ENCODE data around the gene ABCC2.

ABCC2 gene

DNA sequence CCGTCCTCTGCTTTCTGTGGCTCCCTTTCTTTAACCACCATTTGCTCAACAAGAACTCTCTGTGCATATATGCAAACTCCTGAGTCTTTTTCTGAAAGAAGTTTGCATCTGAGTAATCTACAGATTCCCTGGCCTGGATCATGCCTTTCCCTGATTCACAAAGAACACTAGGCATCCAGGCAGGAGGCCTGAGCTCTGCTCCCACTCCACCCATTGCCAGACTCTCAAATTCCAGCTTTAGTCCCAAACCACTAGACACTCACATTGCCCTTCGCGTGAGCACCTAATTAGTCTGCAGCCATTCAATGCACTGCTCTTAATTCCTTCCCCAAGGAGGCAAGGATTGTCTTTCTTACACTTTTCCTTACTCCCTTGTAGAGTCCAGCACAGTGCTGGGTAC is 60.9 kb downstream of the ABCC2 start:
- no peak overlapping the region for H3K4me3 ChIP-seq (ENCODE audit: low read depth, low read length)
- no peak overlapping the region for H3K9ac ChIP-seq (ENCODE audit: low read length)
- H3K27me3 ChIP-seq (ENCODE audit: control insufficient read depth, insufficient read depth, low read length): peaks cover 6% of the 10 kb centered on the region; the same call in 1 of the 2 replicates
- no peaks in the 10 kb centered on the region for H3K9me3 ChIP-seq (ENCODE audit: control insufficient read depth, insufficient read depth, low read depth, low read length)
- no peaks in the 10 kb centered on the region for H3K36me3 ChIP-seq (ENCODE audit: control insufficient read depth, insufficient read depth, low read length)
- H3K27ac ChIP-seq (ENCODE audit: low read depth, low read length): no peak overlapping the region
- H3K4me1 ChIP-seq (ENCODE audit: control insufficient read depth, insufficient read depth, low read length): peaks cover 22% of the 10 kb centered on the region

DNA sequence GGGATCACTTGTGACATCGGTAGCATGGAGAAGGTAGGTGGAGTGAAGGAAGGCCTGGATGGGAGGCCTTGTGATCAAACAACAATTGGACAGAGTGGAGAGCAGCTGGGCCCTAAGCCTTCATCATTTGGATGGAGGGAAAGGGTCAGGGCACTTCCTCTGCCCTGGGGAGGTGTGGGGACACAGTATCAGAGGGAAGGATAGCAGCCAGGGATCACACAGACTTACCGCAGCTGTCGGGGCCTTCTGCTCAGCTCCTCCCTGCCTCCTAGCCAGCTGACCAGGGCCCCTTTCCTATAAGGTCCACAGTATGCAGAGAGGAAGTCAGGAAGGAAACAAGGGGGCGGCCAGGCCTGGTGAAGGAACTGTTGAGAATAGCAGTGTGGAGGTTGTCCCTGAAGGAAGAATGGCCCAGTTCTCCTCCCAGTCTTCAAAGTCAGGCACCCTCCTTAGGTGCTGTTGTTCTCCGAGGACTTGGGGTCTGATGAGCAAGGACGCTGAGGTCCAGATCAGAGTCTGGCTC is 62.1 kb downstream of the ABCC2 start:
- Histone ChIP-seq H3K4me3 (ENCODE audit: low read depth, low read length) (no peak overlapping the region), H3K9ac (ENCODE audit: low read length) (no peak overlapping the region), H3K27ac (ENCODE audit: low read depth, low read length) (no peak overlapping the region), H3K4me1 (ENCODE audit: control insufficient read depth, insufficient read depth, low read length) (peaks cover 34% of the 10 kb centered on the region), H3K9me3 (ENCODE audit: control insufficient read depth, insufficient read depth, low read depth, low read length) (no peaks in the 10 kb centered on the region), H3K36me3 (ENCODE audit: control insufficient read depth, insufficient read depth, low read length) (no peaks in the 10 kb centered on the region), H3K27me3 (ENCODE audit: control insufficient read depth, insufficient read depth, low read length) (peaks cover 6% of the 10 kb centered on the region; the same call in 1 of the 2 replicates)

DNA sequence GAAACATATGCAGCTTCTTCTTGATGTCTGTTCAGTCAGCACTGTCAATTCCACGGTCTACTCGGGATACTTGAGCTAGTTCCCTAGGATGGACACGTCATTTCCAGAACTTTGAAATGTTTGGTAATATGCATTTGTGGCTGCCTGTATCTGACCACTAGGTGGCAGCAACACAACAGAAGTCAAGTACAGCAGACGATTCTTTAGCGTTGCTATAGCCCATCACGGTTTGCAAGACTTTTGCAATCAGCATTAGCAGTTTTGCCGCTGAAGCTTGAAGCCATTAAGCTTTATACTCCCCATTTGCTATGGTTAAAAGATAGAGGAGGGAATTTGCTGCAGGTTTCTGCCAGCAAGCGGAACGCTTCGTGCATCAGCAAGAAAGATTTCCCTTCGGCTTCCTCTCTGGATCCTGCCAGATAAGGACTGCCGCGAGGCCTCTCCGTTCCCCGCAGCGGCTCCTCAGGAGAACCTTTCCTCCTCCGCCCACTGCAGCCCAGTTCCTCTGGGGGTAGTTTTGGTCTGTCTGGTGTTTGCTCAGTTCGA is 63.5 kb downstream of the ABCC2 start:
- Histone ChIP-seq H3K27ac (ENCODE audit: low read depth, low read length) (no peak overlapping the region), H3K4me1 (ENCODE audit: control insufficient read depth, insufficient read depth, low read length) (peaks cover 48% of the 10 kb centered on the region), H3K36me3 (ENCODE audit: control insufficient read depth, insufficient read depth, low read length) (no peaks in the 10 kb centered on the region), H3K9ac (ENCODE audit: low read length) (peak overlapping the region; percentile 41), H3K9me3 (ENCODE audit: control insufficient read depth, insufficient read depth, low read depth, low read length) (no peaks in the 10 kb centered on the region), H3K4me3 (ENCODE audit: low read depth, low read length) (peak overlapping the region; percentile 41; the same call in 1 of the 2 replicates), H3K27me3 (ENCODE audit: control insufficient read depth, insufficient read depth, low read length) (peaks cover 6% of the 10 kb centered on the region; the same call in 1 of the 2 replicates)

DNA sequence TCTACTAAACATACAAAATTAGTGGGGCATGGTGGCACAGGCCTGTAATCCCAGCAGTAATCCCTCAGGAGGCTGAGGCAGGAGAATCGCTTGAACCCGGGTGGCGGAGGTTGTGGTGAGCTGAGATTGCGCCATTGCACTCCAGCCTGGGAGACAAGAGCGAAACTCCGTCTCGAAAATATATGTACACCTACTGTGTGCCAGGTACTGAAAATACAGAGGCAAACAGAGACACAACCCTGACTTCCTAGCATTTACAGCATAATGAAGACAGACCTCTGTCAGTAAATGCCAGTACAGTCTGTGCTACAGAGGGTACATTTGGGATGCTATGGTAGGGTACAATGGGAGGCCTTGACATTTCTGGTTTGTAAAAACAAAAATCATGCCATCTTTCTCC is 66.6 kb downstream of the ABCC2 start:
- H3K9ac ChIP-seq (ENCODE audit: low read length): peak overlapping the region; percentile 52
- peak overlapping the region; percentile 29; the same call in 1 of the 2 replicates for H3K4me3 ChIP-seq (ENCODE audit: low read depth, low read length)
- H3K27ac ChIP-seq (ENCODE audit: low read depth, low read length): peak overlapping the region; percentile 91

DNA sequence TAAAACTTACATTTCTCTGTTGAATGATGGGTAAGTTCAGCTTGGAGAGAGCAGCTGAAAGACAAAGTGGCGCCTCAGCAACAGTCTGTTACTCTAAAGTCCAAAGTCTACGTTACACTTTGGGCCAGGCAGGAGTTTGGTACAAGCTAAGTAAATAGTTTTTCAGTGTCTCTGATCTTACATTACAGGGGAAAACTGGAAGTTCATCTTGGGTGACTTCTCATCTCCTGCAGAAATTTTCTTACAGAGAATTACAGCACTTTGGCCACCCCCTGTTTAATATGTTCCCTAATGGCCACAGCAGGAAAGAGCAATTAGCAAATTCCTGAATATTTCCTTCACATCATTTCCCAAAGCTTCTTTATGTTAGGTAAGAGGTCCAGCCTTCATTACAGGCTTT is 67.1 kb downstream of the ABCC2 start:
- Histone ChIP-seq H3K9ac (ENCODE audit: low read length) (peak overlapping the region; percentile 52), H3K36me3 (ENCODE audit: control insufficient read depth, insufficient read depth, low read length) (no peaks in the 10 kb centered on the region), H3K4me3 (ENCODE audit: low read depth, low read length) (peak overlapping the region; percentile 29), H3K27ac (ENCODE audit: low read depth, low read length) (peak overlapping the region; percentile 91), H3K4me1 (ENCODE audit: control insufficient read depth, insufficient read depth, low read length) (peaks cover 68% of the 10 kb centered on the region), H3K27me3 (ENCODE audit: control insufficient read depth, insufficient read depth, low read length) (peaks cover 6% of the 10 kb centered on the region; the same call in 1 of the 2 replicates), H3K9me3 (ENCODE audit: control insufficient read depth, insufficient read depth, low read depth, low read length) (no peaks in the 10 kb centered on the region)

More for the DNA sequence above, 66.6 kb downstream of the ABCC2 start:
- Histone ChIP-seq H3K4me1 (ENCODE audit: control insufficient read depth, insufficient read depth, low read length) (peaks cover 67% of the 10 kb centered on the region), H3K9me3 (ENCODE audit: control insufficient read depth, insufficient read depth, low read depth, low read length) (no peaks in the 10 kb centered on the region), H3K27me3 (ENCODE audit: control insufficient read depth, insufficient read depth, low read length) (peaks cover 6% of the 10 kb centered on the region; the same call in 1 of the 2 replicates), H3K36me3 (ENCODE audit: control insufficient read depth, insufficient read depth, low read length) (no peaks in the 10 kb centered on the region)

DNA sequence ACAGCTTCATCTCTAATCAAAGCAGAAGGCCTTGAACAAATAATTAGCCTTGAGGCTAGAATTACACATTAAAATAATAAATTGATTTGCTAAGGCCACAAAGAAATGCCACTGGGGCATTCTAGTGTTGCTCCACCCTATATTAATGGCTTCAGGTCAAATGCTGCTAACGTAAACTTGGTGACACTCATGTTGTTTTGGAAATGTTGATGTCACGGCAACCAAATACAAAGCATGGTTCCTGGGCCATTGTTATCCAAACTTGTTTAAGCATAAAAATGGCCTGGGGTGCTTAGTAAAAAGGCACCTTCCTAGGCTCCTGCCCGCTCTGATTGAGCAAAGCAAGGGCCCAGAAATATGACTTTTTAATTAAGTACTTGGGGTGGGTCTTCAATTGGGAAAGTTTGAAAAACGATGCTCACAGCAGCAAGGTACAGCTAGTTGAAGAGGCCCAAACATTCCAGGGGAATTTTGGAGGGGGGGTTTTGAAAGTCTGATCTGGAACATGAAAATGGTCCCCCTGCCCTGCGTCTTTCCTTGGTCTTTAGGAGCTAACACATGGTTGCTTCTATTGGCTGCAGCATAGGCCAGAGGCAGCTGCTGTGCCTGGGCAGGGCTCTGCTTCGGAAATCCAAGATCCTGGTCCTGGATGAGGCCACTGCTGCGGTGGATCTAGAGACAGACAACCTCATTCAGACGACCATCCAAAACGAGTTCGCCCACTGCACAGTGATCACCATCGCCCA is 67.8 kb downstream of the ABCC2 start:
- Histone ChIP-seq H3K9ac (ENCODE audit: low read length) (peak overlapping the region; percentile 20), H3K27ac (ENCODE audit: low read depth, low read length) (peak overlapping the region; percentile 91), H3K36me3 (ENCODE audit: control insufficient read depth, insufficient read depth, low read length) (no peaks in the 10 kb centered on the region), H3K4me1 (ENCODE audit: control insufficient read depth, insufficient read depth, low read length) (peaks cover 70% of the 10 kb centered on the region), H3K9me3 (ENCODE audit: control insufficient read depth, insufficient read depth, low read depth, low read length) (no peaks in the 10 kb centered on the region), H3K4me3 (ENCODE audit: low read depth, low read length) (peak overlapping the region; percentile 29), H3K27me3 (ENCODE audit: control insufficient read depth, insufficient read depth, low read length) (peaks cover 6% of the 10 kb centered on the region; the same call in 1 of the 2 replicates)

DNA sequence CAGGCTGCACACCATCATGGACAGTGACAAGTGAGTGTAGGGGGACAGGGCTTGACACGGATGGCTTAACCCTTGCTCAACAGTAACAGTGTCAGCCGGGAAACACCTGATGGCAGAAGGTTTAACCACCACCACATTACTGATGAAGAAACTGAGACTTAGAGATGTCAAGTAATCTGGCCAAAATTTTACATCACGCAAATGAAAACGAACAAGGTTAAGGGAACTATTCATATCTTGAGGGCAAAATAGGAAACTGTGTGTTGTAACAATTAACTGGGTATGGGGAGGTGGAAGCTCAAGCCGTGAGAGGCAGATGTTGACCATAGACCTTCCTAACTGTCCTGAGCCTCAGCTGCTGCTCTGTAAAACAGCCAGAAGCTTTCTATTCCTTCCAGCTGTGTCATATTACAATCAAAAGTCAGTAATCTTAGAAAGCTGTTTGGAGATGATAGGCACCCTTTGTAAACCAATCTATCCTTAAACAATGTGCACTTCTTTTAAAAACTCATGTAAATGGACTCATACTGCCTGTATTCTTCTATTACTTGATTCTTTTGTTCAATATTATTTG is 68.4 kb downstream of the ABCC2 start:
- no peak overlapping the region for H3K4me3 ChIP-seq (ENCODE audit: low read depth, low read length)
- peak overlapping the region; percentile 91; the same call in 1 of the 2 replicates for H3K27ac ChIP-seq (ENCODE audit: low read depth, low read length)
- H3K4me1 ChIP-seq (ENCODE audit: control insufficient read depth, insufficient read depth, low read length): peaks cover 70% of the 10 kb centered on the region
- no peaks in the 10 kb centered on the region for H3K36me3 ChIP-seq (ENCODE audit: control insufficient read depth, insufficient read depth, low read length)
- H3K9ac ChIP-seq (ENCODE audit: low read length): peak overlapping the region; percentile 15
- peaks cover 6% of the 10 kb centered on the region; the same call in 1 of the 2 replicates for H3K27me3 ChIP-seq (ENCODE audit: control insufficient read depth, insufficient read depth, low read length)
- H3K9me3 ChIP-seq (ENCODE audit: control insufficient read depth, insufficient read depth, low read depth, low read length): no peaks in the 10 kb centered on the region

DNA sequence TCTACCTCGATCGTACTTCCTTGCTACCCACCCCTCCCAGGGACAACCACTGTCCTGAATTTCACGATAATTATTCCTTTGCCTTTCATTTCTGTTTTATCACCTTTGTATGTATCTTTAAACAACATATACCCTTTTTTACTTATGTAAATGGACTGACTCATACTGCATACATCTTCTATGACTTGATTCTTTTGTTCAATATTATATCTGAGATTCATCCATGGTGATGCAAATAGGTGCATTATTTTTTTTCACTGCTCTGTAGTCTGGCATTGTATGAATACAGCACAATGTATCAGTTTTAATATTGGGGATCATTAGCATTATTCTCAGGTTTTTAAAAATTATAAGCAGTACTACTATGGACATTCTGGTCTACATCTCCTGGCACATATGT is 69.4 kb downstream of the ABCC2 start:
- no peaks in the 10 kb centered on the region for H3K36me3 ChIP-seq (ENCODE audit: control insufficient read depth, insufficient read depth, low read length)

DNA sequence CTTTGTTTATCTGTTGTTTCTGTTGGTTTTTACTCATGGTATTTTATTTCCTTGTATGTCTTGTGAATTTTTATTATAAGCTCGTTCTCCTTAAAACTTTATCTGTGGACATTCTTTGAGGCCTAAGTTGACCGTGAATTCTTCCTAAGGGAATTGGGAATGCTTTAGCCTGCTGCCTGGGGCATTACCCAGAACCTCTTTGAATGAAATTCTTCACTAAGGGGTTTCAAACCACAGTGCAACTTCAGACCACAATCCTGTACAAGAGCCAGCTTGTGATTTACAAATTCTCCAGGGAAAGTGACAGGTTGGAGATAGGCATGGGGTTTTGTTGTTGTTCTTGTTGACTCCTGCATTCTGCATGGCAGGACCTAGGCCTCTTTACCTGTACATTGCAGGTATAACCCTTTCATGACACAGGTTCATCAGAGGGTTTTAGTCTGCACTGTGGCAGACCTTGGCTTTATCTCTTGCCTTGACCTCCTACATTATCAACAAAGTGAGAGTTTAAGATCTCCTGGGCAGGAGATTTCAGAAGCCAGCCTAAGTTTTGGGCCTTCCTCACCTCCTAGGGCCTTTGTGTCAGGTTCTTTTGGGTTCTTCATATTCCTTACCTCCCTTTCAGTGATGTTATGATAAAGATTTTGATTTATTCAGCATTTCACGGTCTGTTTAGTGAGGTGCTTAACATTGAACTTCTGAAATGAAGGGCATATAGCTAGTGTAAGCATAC is 70.2 kb downstream of the ABCC2 start:
- no peak overlapping the region for H3K4me3 ChIP-seq (ENCODE audit: low read depth, low read length)
- H3K27ac ChIP-seq (ENCODE audit: low read depth, low read length): no peak overlapping the region
- H3K4me1 ChIP-seq (ENCODE audit: control insufficient read depth, insufficient read depth, low read length): peaks cover 58% of the 10 kb centered on the region
- H3K9me3 ChIP-seq (ENCODE audit: control insufficient read depth, insufficient read depth, low read depth, low read length): no peaks in the 10 kb centered on the region
- H3K9ac ChIP-seq (ENCODE audit: low read length): no peak overlapping the region
- no peaks in the 10 kb centered on the region for H3K36me3 ChIP-seq (ENCODE audit: control insufficient read depth, insufficient read depth, low read length)
- no peaks in the 10 kb centered on the region for H3K27me3 ChIP-seq (ENCODE audit: control insufficient read depth, insufficient read depth, low read length)

More for the DNA sequence above, 69.4 kb downstream of the ABCC2 start:
- H3K4me1 ChIP-seq (ENCODE audit: control insufficient read depth, insufficient read depth, low read length): peaks cover 61% of the 10 kb centered on the region
- no peak overlapping the region for H3K4me3 ChIP-seq (ENCODE audit: low read depth, low read length)
- H3K27ac ChIP-seq (ENCODE audit: low read depth, low read length): no peak overlapping the region
- peaks cover 3% of the 10 kb centered on the region; the same call in 1 of the 2 replicates for H3K27me3 ChIP-seq (ENCODE audit: control insufficient read depth, insufficient read depth, low read length)
- no peak overlapping the region for H3K9ac ChIP-seq (ENCODE audit: low read length)
- no peaks in the 10 kb centered on the region for H3K9me3 ChIP-seq (ENCODE audit: control insufficient read depth, insufficient read depth, low read depth, low read length)

DNA sequence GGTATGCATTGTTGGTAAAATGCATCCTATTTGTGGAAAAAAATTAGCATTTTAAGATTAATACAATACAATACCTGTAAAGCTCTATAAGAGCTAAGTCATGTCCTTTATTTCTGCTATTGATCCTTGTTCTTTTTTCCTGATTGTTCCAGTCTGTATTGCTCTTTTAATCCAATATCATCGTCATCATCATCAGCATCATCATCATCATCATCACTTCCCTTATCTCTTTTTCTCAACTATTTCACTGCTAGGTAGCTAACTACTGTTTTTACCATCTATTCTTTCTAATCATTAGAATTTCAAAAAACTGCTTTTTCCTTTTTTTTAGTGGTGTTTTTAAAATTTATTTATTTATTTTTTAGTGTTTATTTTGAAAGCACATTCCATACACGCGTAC is 71.2 kb downstream of the ABCC2 start:
- H3K36me3 ChIP-seq (ENCODE audit: control insufficient read depth, insufficient read depth, low read length): no peaks in the 10 kb centered on the region
- no peak overlapping the region for H3K9ac ChIP-seq (ENCODE audit: low read length)
- no peak overlapping the region for H3K4me3 ChIP-seq (ENCODE audit: low read depth, low read length)
- H3K27me3 ChIP-seq (ENCODE audit: control insufficient read depth, insufficient read depth, low read length): no peaks in the 10 kb centered on the region
- no peak overlapping the region for H3K27ac ChIP-seq (ENCODE audit: low read depth, low read length)
- H3K4me1 ChIP-seq (ENCODE audit: control insufficient read depth, insufficient read depth, low read length): peaks cover 54% of the 10 kb centered on the region
- no peaks in the 10 kb centered on the region for H3K9me3 ChIP-seq (ENCODE audit: control insufficient read depth, insufficient read depth, low read depth, low read length)

Data from HUES6 (cell line).